GM12872 (cell line): Measurements from ENCODE around the gene COLEC11.

ENCODE experiments used
- TF ChIP-seq, protein P1 (sequence below): IDR thresholded peaks from 3 replicates; pipeline ENCODE4 v1.5.1; 2011; ENCODE audit warnings: low read depth, mild to moderate bottlenecking, low read length, moderate library complexity; ENCODE audit not compliant: insufficient read depth

Gene COLEC11

DNA sequence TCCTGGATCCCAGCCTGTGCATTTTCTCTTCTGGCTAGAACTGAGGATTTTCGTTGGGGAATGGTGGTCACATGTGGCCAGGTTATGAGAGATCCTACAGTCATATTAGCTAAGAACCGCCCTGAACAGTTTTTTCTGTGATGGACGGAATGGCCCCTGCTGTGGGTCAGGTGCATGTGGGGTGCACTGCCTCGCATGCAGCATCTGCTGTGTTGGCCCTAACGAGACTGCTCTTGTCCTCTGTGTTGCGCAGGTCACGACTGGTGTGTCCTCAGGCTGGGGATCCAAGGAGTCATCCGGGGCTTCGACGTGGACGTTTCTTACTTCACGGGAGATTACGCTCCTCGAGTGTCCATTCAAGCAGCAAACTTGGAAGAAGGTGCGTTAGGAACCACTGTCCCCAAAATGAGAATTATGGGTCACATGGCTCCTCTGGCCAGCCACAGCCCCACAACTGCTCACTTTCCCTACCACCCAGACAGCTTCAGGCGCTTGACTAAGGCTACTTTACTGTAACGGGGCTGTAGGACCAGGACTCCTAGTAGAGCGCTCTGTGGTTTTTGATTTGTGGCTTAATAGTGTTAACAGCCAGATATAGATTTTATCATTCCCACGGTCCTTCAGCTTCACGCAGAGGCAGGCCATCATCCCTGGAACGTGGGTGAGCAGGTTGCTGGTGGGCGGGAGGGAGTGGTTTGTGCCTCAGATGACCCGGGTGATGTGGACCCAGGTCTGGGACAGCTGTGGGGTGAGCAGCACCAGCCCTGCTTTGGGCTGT lies 84.9 kb downstream of the COLEC11 start:
- TF ChIP-seq, protein P1, sequence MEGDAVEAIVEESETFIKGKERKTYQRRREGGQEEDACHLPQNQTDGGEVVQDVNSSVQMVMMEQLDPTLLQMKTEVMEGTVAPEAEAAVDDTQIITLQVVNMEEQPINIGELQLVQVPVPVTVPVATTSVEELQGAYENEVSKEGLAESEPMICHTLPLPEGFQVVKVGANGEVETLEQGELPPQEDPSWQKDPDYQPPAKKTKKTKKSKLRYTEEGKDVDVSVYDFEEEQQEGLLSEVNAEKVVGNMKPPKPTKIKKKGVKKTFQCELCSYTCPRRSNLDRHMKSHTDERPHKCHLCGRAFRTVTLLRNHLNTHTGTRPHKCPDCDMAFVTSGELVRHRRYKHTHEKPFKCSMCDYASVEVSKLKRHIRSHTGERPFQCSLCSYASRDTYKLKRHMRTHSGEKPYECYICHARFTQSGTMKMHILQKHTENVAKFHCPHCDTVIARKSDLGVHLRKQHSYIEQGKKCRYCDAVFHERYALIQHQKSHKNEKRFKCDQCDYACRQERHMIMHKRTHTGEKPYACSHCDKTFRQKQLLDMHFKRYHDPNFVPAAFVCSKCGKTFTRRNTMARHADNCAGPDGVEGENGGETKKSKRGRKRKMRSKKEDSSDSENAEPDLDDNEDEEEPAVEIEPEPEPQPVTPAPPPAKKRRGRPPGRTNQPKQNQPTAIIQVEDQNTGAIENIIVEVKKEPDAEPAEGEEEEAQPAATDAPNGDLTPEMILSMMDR, result no peak

DNA sequence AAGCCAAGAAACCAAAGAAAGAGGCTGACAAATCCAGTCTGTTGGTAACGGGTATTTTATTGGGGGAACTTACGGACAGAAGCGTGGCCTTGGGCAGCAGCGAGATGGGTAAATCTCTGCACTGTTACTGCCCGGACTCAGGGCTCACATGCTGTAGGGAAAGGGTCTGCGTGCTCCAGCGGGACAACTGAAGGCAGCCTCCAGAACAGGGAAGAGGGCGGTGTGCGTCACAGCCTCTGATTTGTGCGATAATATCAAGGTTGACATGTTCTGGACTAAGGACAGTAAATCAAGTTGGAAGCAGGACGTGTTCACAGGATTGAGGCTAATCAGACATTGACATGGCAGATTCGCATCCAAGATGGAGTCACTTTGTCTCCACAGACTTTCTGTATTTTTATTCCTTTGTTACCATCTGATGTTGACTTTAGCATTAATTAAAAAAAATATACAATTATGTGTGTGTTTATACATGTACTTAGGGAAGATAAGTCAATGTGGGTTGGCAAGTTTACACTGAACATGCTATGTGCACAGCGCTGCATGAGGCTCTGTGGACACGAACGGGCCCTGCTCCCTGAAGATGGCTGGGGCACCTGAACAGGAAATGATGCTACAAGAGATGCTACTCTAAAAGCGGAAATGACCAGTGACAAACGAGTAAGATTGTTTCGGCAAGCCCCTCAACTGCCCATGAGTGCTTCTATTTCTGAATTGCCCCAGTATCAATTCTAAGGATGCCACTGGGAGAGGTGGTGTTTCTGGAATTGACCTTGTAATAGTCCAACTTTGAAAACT lies 85.8 kb downstream of the COLEC11 start:
- TF ChIP-seq, protein P1, result no peak

DNA sequence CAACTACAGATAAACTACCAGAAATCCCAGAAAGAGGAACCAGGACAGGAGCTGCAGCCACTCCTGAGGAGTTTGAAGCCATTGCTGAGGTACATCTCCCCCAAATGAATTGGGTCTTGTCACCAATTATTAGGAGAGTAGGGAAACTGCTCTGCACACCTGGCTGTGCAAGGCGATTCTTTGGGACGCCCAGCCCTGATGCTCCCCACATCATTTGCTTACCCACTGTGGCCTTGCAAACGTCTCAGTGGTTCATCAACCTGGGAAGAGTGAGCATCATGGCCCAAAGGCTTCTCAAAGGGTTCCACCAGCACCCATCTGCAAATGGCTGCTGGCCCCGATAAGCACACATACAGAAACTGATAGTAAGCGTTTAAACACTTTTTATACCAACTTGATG lies 86.7 kb downstream of the COLEC11 start:
- TF ChIP-seq, protein P1, result no peak

DNA sequence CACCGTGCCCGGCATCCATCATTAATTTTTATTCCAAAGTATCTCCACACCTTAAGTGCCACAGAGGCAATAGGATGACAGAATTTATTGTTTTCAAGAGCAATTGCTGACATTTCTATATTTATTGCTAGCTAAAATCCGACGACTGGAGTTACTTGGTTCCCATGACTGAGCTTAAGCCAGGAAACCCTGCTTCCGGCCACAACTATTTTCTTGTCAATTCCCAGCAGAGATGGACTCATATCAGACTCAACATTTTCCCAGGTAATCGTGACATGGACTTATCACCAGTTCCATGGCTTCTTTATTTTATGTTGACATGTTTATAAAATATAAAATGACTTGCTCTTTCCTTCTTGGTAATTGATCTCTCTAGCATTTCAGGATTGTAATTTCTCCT lies 87.9 kb downstream of the COLEC11 start:
- TF ChIP-seq, protein P1, result no peak

DNA sequence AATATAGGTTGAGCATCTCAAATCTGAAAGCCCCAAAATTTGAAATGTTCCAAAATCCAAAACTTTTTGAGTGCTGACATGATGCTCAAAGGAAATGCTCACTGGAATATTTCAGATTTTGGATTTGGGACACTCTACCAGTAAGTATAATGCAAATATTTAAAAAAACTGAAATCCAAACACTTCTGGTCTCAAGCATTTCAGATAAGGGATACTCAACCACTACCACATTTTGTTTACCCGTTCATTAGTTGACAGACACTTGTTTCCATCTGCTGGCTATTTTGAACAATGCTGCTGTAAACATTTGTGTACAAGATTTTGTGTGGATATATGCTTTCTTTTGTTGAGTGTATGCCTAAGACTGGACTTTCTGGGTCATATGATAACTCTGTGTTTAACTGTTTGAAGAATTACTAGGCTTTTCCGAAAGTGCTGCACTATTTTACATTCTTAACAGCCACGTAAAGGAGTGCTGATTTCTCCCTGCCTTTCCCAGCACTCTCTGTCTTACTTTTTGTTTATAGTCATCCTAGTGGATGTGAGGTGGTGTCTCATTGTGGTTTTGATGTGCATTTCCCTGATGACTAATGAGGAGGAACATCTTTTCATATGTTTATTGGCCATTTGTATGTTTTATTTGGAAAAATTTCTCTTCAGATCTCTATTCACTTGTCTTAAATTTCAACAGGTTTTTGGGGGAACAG lies 89.0 kb downstream of the COLEC11 start:
- TF ChIP-seq, protein P1, result no peak

DNA sequence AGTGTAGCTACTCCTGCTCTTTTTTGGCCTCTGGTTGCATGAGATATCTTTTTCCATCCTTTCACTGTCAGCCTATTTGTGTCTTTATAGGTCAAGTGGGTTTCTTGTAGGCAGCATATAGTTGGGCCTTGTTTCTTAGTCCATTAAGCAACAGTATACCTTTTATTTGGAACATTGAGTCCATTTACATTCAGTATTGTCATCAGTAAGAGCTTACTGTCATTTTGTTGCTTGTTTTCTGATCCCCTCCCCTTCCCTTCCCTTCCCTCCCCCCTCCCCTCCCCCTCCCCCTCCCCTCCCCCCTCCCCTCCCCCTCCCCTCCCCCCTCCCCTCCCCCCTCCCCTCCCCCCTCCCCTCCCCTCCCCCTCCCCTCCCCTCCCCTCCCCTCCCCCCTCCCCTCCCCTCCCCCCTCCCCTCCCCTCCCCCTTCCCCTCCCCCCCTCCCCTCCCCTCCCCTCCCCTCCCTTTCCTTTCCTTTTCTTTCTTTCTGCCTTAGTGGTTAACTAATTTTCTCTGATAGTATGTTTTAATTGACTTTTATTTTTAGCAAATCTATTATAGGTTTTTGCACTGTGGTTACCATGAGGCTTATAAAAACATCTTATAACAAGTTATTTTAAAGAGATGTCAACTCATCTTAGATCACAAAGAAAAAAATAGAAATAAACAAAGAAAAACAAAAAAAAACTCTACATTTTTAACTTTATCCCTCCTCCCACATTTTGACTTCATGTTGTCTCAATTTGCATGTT lies 95.3 kb downstream of the COLEC11 start:
- TF ChIP-seq, protein P1, result no peak
